ENCODE results near the gene ABCA2. TPM values are rescaled to one million over a fixed set of nuclear protein-coding genes. Genes with fewer than 3 reads are reported as not detected.

Gene ABCA2
- total RNA-seq, 2 donors from 2014 or later = 28.7 to 29.6 TPM

DNA sequence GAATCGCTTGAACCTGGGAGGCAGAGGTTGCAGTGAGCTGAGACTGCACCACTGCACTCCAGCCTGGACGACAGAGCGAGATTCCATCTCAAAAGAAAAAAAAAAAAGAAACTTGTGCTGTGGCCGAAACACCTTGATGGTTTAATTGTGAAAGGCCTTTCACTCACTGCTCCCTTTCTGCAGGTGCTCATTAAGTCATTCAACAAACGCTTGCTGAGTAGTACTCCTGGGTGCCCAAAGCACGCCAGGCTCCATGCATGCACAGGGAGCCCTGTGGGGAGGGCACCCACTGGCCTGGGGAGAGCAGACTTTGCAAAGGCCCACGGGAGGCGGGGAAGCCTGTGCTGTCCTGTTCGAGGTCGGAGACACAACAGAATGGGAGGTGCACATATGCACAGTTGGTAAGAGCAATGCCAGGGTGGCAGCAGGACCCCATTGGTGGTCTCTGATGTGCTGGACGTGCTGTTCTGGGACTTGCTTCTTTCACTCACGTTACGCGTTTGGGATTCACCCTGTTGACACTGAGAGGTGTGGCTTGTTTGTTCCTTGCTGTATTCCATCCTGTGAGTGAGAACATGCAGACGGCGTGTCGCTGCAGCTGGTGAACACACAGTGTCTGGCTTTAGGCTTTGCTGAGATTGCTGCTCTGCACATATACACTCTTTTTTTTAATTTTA, 28.8 kb upstream of the ABCA2 start:
- peaks cover 36% of the 10 kb centered on the region for H3K4me1 ChIP-seq
- intact Hi-C loops (cut with DNase I) = no loop called here
- TF ChIP-seq POLR2A (IDR thresholded peaks at IDR 0.05) = no peak
- TF ChIP-seq, protein P1, sequence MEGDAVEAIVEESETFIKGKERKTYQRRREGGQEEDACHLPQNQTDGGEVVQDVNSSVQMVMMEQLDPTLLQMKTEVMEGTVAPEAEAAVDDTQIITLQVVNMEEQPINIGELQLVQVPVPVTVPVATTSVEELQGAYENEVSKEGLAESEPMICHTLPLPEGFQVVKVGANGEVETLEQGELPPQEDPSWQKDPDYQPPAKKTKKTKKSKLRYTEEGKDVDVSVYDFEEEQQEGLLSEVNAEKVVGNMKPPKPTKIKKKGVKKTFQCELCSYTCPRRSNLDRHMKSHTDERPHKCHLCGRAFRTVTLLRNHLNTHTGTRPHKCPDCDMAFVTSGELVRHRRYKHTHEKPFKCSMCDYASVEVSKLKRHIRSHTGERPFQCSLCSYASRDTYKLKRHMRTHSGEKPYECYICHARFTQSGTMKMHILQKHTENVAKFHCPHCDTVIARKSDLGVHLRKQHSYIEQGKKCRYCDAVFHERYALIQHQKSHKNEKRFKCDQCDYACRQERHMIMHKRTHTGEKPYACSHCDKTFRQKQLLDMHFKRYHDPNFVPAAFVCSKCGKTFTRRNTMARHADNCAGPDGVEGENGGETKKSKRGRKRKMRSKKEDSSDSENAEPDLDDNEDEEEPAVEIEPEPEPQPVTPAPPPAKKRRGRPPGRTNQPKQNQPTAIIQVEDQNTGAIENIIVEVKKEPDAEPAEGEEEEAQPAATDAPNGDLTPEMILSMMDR (IDR thresholded peaks at IDR 0.05) = no peak
- H3K27ac ChIP-seq = no peak overlapping the region
- no peak overlapping the region for H3K4me3 ChIP-seq
- no peak for ATAC-seq
- no peaks in the 10 kb centered on the region for H3K36me3 ChIP-seq (replicated peaks in 1 of 2; ENCODE audit: insufficient read depth in 1 of 2, low read depth in 2 of 2)
- DNase-seq = no peak
- WGBS, 2 donors = 85 to 90% methylated on average over 12 to 17 of the region's 17 CpGs
- H3K27me3 ChIP-seq = no peaks in the 10 kb centered on the region
- no peaks in the 10 kb centered on the region for H3K9me3 ChIP-seq

DNA sequence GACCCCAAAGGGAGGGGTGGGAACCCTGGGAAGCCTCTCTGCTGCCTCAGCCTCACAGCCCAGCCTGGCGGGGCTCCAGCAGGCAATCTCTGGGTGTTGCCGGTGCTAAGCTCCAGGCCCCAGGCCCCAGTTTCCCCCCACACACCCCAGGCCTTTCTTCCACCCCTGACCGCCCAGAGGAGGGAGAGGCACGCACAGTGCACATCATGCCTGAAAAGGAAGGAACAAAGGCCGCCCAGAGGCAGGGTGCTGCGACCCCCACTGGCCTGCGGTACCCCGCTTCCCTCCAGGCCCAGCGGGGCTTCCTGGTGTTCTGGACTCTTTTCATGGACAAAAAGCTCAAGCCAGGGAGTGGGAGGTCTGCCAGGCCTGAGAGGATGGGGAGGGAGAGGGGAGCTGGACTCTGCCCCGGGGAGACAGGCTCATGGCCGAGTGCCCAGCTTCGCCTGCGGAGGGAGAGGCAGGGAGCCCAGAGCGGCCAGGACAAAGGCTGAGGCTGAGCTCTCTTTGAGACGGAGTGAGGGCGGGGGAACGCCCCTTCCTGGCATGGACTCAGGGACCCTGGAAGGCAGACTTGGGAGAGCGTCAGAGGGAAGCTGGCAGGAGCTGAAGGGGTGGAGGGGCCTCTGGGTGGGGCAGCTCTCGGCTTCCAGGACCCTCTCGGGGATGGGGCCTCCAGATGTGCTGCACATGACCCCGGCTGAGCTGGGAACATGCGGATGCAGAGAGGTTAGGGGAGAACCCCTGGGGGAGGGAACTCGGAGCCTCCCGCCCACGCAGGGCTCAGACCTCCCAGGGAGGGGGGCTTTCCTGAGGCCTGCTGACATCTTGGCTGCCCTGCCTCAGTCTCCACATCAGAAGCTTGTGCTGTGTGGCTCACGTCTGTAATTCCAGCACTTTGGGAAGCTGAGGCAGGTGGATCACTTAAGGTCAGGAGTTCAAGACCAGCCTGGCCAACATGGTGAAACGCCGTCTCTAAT, 27.6 kb upstream of the ABCA2 start:
- Histone ChIP-seq H3K4me1 (peaks cover 36% of the 10 kb centered on the region), H3K36me3 (replicated peaks in 1 of 2; ENCODE audit: insufficient read depth in 1 of 2, low read depth in 2 of 2) (no peaks in the 10 kb centered on the region), H3K27me3 (no peaks in the 10 kb centered on the region), H3K27ac (peak overlapping the region; percentile 32 to 81 (median 72)), H3K9me3 (no peaks in the 10 kb centered on the region), H3K4me3 (no peak overlapping the region)
- intact Hi-C loops (cut with DNase I) = no loop called here
- ATAC-seq (peak; percentile 87), DNase-seq (peak; percentile 94 to 98 (median 96))
- WGBS, 2 donors = 7 to 18% methylated on average over 18 to 27 of the region's 28 CpGs
- TF ChIP-seq, protein P1 (IDR thresholded peaks at IDR 0.05) = no peak
- no peak for TF ChIP-seq POLR2A (IDR thresholded peaks at IDR 0.05)

DNA sequence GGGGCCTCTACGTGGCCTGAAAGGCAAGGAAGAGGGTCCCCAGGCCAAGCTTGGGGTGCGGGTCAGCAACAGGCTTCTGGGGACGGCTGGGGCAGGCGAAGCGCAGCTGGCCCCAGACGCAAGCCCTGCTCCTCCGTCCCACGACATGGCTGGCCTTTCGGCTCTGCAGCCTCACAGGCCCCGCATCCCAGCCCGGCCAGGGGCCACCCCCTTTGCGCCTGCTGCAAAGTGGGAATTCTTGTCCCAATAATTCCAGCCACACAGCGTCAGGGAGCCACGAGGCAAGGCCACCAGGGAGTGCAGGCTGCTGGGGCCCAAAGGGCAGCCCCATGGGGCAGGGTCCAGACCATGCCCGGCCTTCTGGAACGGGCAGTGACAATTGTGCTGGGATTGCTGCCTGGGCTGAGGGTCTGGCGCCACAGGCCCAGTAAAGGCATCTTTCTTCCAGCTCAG, 26.9 kb upstream of the ABCA2 start:
- TF ChIP-seq, protein P1 (IDR thresholded peaks at IDR 0.05) = no peak
- TF ChIP-seq POLR2A (IDR thresholded peaks at IDR 0.05) = no peak
- H3K4me1 ChIP-seq = peaks cover 36% of the 10 kb centered on the region
- H3K4me3 ChIP-seq = no peak overlapping the region
- no peak for ATAC-seq
- H3K27me3 ChIP-seq = no peaks in the 10 kb centered on the region
- no peaks in the 10 kb centered on the region for H3K9me3 ChIP-seq
- H3K36me3 ChIP-seq (replicated peaks in 1 of 2; ENCODE audit: insufficient read depth in 1 of 2, low read depth in 2 of 2) = no peaks in the 10 kb centered on the region
- no peak for DNase-seq
- peak overlapping the region; percentile 12 to 81 (median 72) for H3K27ac ChIP-seq
- 64 to 84% methylated on average over 6 to 12 of the region's 17 CpGs for WGBS, 2 donors
- intact Hi-C loops (cut with DNase I) = no loop called here

DNA sequence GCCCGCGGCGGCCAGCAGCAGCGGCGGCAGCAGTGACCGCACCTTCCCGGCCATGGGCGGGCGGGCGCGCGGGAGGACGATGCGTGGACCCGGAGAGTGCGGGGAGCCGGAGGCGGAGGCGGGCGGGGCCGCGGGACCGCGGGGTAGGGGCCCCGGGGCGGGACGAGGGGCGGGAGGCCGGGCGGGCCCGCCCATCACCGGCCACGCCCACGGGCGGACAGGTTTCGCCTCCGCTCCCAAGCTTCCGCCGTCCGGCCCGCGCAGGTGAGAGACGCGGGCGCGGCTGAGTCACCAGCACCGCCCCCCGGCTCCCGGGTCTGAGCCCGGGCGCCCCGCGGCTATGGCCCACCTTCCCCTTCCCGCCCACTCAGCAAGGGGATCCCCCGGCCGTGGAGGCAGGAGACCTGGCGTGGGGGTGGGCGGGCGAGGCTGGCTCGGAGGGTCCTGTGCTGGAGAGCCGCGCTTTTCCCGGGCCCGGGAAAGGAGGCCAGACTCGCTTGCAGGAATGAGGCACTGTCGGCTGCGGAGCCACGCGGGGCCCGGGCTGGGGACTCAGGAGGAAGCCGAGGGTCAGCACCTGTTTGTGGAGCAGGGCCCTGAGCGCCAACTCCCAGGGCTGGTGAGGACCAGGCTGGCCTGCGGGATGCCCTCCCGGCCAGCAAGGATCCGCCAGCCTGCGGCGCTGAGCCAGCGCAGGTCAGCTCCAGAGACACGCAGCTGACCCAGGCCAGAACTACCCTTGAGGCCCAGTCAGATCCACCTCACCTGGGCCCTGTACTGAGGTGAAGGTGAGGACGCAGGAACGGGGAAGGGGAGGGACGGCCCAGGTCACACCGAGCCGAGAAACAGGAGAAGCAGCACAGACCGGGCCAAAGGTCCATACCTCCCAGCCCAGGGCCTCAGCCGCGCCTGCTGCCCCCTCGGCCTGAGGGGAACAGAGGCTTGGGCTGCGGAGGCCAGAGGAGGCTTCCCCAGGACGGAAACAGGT, 26.2 kb upstream of the ABCA2 start, which contains the start of gene ENTPD2:
ENTPD2 (minus strand) TSS at position 118 of the 988 bp plus-strand sequence; CDS start at position 54, 64 bp downstream.
- DNase-seq = peak; percentile 80 to 89 (median 86)
- peak within 1 kb of the TSS in 1 of 2 donors; percentile 1 for H3K4me3 ChIP-seq
- H3K4me1 ChIP-seq = peaks cover 40% of the 10 kb centered on the region
- 15 to 69% methylated on average over 17 to 87 of the region's 90 CpGs for WGBS, 2 donors
- TF ChIP-seq POLR2A (IDR thresholded peaks at IDR 0.05) = peak; percentile 40 to 61 (median 54)
- TF ChIP-seq, protein P1 (IDR thresholded peaks at IDR 0.05) = no peak
- peak; percentile 78 for ATAC-seq
- peak within 1 kb of the TSS; percentile 68 to 81 (median 72) for H3K27ac ChIP-seq
- intact Hi-C loops (cut with DNase I) = no loop called here
- H3K9me3 ChIP-seq = no peaks in the 10 kb centered on the region
- H3K27me3 ChIP-seq = no peaks in the 10 kb centered on the region
- no peaks in the 10 kb centered on the region for H3K36me3 ChIP-seq (replicated peaks in 1 of 2; ENCODE audit: insufficient read depth in 1 of 2, low read depth in 2 of 2)
